DOHH2 (cell line): ENCODE results near the gene JAM2.

Source experiments
- EZH2phosphoT487 ChIP-seq: fragments of 200-600 bp; sonication (generic); IDR thresholded peaks from 2 replicates; pipeline ENCODE4 v1.6.1; 2017; ENCODE audit warnings: borderline replicate concordance, mild to moderate bottlenecking, antibody characterized with exemption, low read length, moderate library complexity, mixed read lengths
- TF ChIP-seq, protein P1 (sequence below): fragments of 200-600 bp; sonication (generic); IDR thresholded peaks from one replicate; pipeline ENCODE4 v1.5.1; 2014; ENCODE audit warnings: antibody characterized with exemption, mild to moderate bottlenecking, low read depth, low read length; ENCODE audit not compliant: poor library complexity, severe bottlenecking

DNA sequence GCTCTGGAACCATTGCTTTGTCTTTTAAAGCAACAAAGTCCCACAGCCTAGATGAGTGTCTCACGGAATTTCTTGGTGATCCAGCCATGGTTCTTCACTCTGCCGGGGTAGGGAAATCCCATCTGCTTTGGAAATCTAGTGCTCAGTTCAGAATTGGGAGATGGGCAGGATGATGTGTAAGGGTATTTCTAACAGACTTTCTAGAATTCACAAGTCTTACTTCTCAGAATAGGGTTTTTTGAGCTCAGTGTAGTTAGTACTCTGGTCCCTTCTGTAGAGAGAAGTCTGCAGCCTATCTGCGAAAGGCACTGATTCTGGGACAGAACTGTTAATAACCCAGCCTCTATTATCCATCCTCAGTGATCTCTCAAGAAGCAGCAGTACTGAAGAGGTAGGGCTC lies 121.0 kb downstream of the JAM2 start:
- TF ChIP-seq, protein P1, sequence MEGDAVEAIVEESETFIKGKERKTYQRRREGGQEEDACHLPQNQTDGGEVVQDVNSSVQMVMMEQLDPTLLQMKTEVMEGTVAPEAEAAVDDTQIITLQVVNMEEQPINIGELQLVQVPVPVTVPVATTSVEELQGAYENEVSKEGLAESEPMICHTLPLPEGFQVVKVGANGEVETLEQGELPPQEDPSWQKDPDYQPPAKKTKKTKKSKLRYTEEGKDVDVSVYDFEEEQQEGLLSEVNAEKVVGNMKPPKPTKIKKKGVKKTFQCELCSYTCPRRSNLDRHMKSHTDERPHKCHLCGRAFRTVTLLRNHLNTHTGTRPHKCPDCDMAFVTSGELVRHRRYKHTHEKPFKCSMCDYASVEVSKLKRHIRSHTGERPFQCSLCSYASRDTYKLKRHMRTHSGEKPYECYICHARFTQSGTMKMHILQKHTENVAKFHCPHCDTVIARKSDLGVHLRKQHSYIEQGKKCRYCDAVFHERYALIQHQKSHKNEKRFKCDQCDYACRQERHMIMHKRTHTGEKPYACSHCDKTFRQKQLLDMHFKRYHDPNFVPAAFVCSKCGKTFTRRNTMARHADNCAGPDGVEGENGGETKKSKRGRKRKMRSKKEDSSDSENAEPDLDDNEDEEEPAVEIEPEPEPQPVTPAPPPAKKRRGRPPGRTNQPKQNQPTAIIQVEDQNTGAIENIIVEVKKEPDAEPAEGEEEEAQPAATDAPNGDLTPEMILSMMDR, result no peak
- no peak for TF ChIP-seq EZH2phosphoT487
